BLaER1 (cell line): ENCODE results near the gene OPRD1.
"Not testable (repeated sequence)": the region's sequence is repeated elsewhere in the genome, so short reads cannot be mapped to it uniquely, and the experiment has no call there.

ENCODE experiments used
- H3K27ac ChIP-seq: shearing (Covaris generic); formaldehyde crosslinking; 2 replicates; pipeline ENCODE4 v1.8.1; 2022
- H3K27me3 ChIP-seq: shearing (Covaris generic); formaldehyde crosslinking; 2 replicates; pipeline ENCODE4 v1.8.1; 2022
- H3K36me3 ChIP-seq: shearing (Covaris generic); formaldehyde crosslinking; 2 replicates; pipeline ENCODE4 v1.8.1; 2022
- H3K4me1 ChIP-seq: shearing (Covaris generic); formaldehyde crosslinking; 2 replicates; pipeline ENCODE4 v1.8.1; 2022
- H3K4me2 ChIP-seq: shearing (Covaris generic); formaldehyde crosslinking; 2 replicates; pipeline ENCODE4 v1.8.1; 2022
- H3K4me3 ChIP-seq: shearing (Covaris generic); formaldehyde crosslinking; 2 replicates; pipeline ENCODE4 v1.8.1; 2022
- H3K9ac ChIP-seq: shearing (Covaris generic); formaldehyde crosslinking; 2 replicates; pipeline ENCODE4 v1.8.1; 2022
- H3K9me3 ChIP-seq: shearing (Covaris generic); formaldehyde crosslinking; 2 replicates; pipeline ENCODE4 v1.8.1; 2022
- H4K20me1 ChIP-seq: shearing (Covaris generic); formaldehyde crosslinking; 2 replicates; pipeline ENCODE4 v1.8.1; 2022
- Cebpa-rat ChIP-seq: shearing (Covaris generic); IDR thresholded peaks from 2 replicates; pipeline ENCODE4 v1.8.1; 2022

The OPRD1 gene

DNA sequence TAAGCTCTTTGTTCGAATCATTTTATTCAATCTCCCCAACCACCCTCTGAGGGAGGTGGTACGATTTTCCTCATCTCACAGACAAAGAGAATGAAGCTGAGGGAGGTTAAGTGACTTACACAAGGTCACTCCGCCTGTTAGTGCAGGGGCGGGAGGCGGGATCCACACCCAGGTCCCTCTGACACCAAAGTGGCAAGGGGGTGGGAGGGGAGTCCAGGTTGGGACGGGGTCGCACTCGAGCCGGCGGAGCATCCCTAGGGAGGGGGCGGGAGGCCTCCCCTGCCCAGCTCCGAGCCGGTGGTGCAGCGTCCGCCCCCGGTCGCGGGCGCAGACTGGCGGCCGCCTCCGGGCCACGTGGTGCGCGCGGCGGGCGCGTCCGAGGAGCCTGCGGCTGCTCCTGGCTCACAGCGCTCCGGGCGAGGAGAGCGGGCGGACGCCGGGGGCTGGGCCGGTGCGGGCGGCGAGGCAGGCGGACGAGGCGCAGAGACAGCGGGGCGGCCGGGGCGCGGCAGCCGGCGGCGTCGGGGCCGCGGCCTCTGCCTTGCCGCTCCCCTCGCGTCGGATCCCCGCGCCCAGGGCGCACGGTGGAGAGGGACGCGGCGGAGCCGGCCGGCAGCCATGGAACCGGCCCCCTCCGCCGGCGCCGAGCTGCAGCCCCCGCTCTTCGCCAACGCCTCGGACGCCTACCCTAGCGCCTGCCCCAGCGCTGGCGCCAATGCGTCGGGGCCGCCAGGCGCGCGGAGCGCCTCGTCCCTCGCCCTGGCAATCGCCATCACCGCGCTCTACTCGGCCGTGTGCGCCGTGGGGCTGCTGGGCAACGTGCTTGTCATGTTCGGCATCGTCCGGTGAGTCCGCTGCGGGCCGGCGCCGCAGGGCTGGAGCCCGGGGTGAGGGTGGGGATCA lies at the start of gene OPRD1:
Gene OPRD1, plus strand, starts transcription at position 405 of the 903 bp plus-strand sequence. Its CDS starts 214 bp downstream, at position 619.
- Histone ChIP-seq H3K27ac (no peak within 1 kb of the TSS), H3K4me1 (peaks cover 15% of the 10 kb centered on the region), H3K9ac (no peak within 1 kb of the TSS), H3K36me3 (no peaks in the 10 kb centered on the region), H3K27me3 (peaks cover 69% of the 10 kb centered on the region), H3K4me3 (no peak within 1 kb of the TSS), H3K9me3 (no peaks in the 10 kb centered on the region), H3K4me2 (peak within 1 kb of the TSS; percentile 39), H4K20me1 (peaks cover 20% of the 10 kb centered on the region; the same call in 1 of the 2 replicates)
- TF ChIP-seq Cebpa-rat = no peak

DNA sequence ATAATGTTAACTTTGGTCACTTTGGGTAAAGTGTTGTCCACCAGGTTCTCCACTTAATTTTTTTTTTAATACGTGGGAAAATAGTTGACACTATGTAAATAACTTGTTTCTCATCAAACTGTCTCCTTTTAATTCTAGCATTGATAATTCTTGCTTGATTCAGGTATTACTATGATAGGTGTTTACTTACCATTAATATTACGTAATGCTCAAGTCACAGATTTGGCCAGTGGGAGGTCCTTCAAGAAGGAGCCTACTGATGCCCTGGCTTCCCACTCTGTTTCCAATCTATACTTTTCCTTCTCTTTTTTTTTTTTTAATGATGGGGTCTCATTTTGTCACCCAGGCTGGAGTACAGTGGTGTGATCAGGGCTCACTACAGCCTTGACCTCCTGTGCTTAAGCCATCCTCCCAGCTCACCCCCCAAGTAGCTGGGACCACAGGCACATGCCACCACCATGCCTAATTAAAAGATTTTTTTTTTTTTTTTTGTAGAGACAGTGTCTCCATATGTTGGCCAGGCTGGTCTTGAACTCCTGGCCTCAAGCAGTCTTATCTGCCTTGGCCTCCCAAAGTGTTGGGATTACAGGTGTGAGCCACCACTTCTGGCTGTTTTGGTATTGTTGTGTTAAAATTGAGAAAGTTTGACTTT lies 45.3 kb upstream of the OPRD1 start:
- Histone ChIP-seq H4K20me1 (peaks cover 100% of the 10 kb centered on the region), H3K36me3 (peaks cover 87% of the 10 kb centered on the region), H3K4me3 (no peak overlapping the region)

DNA sequence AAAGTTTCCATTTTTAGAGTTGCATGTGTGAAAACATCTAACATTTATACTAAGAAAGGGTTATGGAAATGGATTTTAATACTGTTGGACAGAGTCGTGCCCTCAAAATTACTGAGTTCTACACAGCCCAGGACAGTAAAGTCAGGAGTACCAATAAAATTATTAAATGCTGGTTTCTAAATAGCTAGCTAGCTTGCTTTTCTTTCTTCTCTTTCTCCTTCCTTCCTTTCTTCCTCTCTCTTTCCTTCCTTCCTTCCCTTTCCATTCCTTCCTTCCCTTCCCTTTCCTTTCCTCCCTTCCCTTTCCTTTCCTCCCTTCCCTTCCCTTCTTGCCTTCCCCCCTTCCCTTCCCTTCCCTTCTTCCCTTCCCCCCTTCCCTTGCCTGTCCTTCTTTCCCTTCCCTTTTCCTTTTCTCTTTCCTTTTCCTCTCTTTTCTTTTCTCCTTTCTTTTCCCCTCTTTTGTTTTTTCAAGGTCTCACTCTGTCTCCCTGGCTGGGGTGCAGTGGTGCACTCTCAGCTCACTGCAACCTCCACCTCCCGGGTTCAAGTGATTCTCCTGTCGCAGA lies 41.3 kb upstream of the OPRD1 start:
- Histone ChIP-seq H3K36me3 (peaks cover 91% of the 10 kb centered on the region), H4K20me1 (peaks cover 100% of the 10 kb centered on the region), H3K9me3 (no peaks in the 10 kb centered on the region), H3K4me1 (peaks cover 9% of the 10 kb centered on the region), H3K27me3 (no peaks in the 10 kb centered on the region), H3K27ac (no peak overlapping the region), H3K4me3 (no peak overlapping the region), H3K9ac (no peak overlapping the region), H3K4me2 (no peak overlapping the region)
- TF ChIP-seq Cebpa-rat = no peak

More for the DNA sequence above, 45.3 kb upstream of the OPRD1 start:
- H3K9me3 ChIP-seq = no peaks in the 10 kb centered on the region
- TF ChIP-seq Cebpa-rat = no peak
- no peak overlapping the region for H3K4me2 ChIP-seq
- no peak overlapping the region for H3K9ac ChIP-seq
- H3K27ac ChIP-seq = no peak overlapping the region
- no peaks in the 10 kb centered on the region for H3K4me1 ChIP-seq
- no peaks in the 10 kb centered on the region for H3K27me3 ChIP-seq

DNA sequence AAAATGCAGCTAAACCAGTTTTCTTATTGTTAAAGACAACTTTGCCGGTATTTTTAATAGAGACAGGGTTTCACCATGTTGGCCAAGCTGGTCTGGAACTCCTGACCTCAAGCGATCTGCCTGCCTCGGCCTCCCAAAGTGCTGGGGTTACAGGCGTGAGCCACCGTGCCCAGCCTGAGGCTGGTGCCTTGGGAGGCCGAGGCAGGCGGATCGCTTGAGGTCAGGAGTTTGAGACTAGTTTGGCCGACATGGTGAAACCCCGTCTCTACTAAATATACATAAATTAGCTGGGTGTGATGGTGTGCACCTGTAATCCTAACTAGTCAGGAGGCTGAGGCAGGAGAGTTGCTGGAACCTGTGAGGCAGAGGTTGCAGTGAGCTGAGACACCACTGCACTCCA lies 40.0 kb upstream of the OPRD1 start:
- H3K4me3 ChIP-seq, H3K4me2 ChIP-seq, H3K27ac ChIP-seq, H3K27me3 ChIP-seq, H3K9me3 ChIP-seq, H3K4me1 ChIP-seq, H3K9ac ChIP-seq: not testable (repeated sequence)
- peaks cover 93% of the 10 kb centered on the region for H4K20me1 ChIP-seq
- H3K36me3 ChIP-seq = peaks cover 86% of the 10 kb centered on the region

DNA sequence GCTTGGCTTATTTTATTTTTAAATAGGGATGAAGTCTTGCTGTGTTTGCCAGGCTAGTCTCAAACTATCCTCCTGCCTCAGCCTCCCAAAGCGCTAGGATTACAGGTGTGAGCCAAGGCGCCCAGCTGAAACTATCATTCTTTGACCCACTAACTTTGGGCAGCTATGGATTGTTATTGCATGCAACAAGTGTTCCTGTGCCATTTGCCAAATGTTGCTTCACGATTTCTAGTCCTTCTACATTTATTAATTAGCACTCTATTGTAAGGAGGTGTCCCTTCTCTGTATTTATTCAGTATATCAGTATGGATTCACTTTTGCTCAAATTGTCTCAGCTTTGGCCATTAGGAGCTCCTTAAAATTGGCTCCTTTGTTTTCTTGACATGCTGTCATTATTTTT lies 38.9 kb upstream of the OPRD1 start:
- no peak overlapping the region for H3K27ac ChIP-seq
- H3K4me3 ChIP-seq = no peak overlapping the region
- H3K27me3 ChIP-seq = no peaks in the 10 kb centered on the region
- H4K20me1 ChIP-seq = peaks cover 81% of the 10 kb centered on the region
- H3K9me3 ChIP-seq = no peaks in the 10 kb centered on the region
- no peak overlapping the region for H3K4me2 ChIP-seq
- H3K36me3 ChIP-seq = peaks cover 75% of the 10 kb centered on the region
- peaks cover 9% of the 10 kb centered on the region for H3K4me1 ChIP-seq
- no peak for TF ChIP-seq Cebpa-rat
- H3K9ac ChIP-seq = no peak overlapping the region

DNA sequence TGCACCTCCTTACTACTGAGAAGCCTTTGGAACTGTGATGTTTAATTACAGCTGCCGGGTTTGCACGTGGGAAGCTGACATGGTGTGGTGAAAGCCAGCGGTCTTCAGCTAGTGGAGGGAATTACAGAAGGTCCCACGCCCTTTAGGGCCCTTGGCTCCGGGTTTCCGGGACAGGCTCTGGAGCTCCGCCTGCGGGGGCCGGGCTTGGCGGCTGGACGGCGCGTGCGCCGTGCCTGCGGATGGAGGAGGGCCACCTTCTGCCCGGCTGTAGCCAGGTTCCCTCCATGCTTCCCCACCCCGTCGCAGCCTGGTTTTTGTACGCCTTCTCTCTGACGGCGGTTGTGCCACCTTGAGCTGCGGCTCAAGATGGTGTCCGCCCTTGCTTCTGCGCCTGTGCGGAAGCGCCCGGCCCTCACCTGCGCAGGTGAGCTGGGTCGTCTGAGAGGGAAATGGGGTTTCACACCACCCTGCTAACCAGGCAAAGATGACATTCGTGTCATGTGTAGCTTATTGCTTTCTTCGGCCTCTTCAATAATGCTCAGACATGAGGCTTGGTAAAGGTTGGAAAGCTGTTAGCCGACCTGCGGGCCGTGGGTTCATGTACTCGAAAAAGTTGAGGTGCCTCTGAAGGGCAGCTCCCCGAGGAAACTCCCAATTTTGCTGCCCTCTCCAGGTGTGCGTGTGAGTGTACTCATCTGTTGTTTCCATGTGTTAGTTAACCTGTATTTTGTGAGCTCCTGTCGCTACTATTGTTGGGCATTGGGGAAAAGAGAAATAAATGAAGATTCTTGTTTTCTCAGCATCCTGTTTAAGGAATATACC lies 36.6 kb upstream of the OPRD1 start:
- 0 out of 2 replicates have a peak overlapping the region, but pooled peaks have one; percentile 34 for H3K4me3 ChIP-seq
- H3K36me3 ChIP-seq = peaks cover 58% of the 10 kb centered on the region
- no peak overlapping the region for H3K27ac ChIP-seq
- H3K4me2 ChIP-seq = peak overlapping the region; percentile 21; the same call in 1 of the 2 replicates
- no peak for TF ChIP-seq Cebpa-rat
- no peaks in the 10 kb centered on the region for H3K27me3 ChIP-seq
- H4K20me1 ChIP-seq = peaks cover 59% of the 10 kb centered on the region
- no peak overlapping the region for H3K9ac ChIP-seq
- H3K4me1 ChIP-seq = peaks cover 15% of the 10 kb centered on the region
- no peaks in the 10 kb centered on the region for H3K9me3 ChIP-seq

DNA sequence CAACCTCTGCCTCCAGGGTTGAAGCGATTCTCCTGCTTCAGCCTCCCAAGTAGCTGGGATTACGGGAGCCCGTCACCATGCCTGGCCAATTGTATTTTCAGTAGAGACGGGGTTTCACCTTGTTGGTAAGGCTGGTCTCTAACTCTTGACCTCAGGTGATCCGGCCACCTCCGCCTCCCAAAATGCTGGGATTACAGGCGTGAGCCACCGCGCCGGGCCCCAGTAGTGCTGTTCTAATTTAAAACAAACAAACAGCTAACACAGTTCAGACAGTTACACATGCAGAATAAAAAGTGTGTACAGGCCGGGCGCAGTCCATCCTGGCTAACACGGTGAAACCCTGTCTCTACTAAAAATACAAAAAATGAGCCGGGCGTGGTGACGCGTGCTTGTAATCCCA lies 35.6 kb upstream of the OPRD1 start:
- Histone ChIP-seq H3K27me3 (no peaks in the 10 kb centered on the region), H3K9ac (no peak overlapping the region), H3K4me1 (peaks cover 15% of the 10 kb centered on the region), H3K9me3 (no peaks in the 10 kb centered on the region), H3K27ac (no peak overlapping the region), H3K4me2 (no peak overlapping the region), H3K36me3 (peaks cover 48% of the 10 kb centered on the region), H3K4me3 (no peak overlapping the region), H4K20me1 (peaks cover 49% of the 10 kb centered on the region)
- no peak for TF ChIP-seq Cebpa-rat

DNA sequence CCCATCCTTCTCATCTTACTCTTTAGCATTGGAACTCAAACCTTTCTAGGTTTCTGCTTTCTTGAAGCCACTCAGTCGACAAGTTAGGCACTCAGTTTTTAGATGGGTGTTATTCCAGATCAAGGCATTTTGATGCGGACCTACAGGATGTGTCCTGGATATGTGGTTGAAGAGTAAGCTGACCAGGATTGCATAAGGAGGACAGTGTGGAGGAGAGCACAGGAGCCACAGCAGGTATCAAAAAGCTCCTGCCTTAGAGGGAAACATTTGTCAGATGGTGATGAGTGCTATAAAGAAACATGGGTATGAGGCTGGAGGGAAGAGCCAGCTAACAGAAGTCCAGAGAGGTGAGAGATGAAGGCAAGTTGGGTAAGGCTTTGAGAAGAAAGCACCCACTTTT lies 33.9 kb upstream of the OPRD1 start:
- H3K36me3 ChIP-seq = peaks cover 31% of the 10 kb centered on the region
- no peak overlapping the region for H3K4me2 ChIP-seq
- no peak overlapping the region for H3K27ac ChIP-seq
- H3K27me3 ChIP-seq = no peaks in the 10 kb centered on the region
- peaks cover 32% of the 10 kb centered on the region for H4K20me1 ChIP-seq
- H3K9me3 ChIP-seq = no peaks in the 10 kb centered on the region
- H3K9ac ChIP-seq = no peak overlapping the region
- no peak for TF ChIP-seq Cebpa-rat
- peaks cover 15% of the 10 kb centered on the region for H3K4me1 ChIP-seq
- no peak overlapping the region for H3K4me3 ChIP-seq

DNA sequence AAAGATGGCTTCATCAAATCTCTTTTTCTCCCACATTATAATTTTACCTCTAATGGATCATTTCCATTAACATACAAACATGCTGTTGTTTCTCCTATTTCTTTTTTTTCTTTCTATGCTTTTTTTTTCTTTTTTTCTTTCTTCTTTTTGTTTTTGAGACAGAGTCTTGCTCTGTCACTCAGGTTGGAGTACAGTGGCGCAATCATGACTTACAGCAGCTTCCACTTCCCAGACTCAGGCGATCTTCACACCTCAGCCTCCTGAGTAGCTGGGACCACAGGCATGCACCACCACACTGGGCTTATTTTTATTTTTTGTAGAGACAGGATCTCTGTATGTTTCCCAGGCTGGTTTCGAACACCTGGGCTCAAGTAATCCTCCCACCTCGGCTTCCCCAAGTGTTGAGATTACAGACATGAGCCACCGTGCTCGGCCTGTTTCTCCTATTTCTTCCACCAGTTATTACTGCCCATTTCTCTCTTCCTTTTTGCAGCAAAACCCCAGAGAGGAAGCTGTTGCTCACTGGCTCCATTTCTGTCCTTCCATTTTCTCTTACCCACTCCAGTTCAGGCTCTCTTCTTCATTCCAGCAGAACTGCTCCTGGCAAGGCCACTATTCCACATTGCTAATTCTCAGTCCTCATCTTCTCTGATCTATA lies 32.1 kb upstream of the OPRD1 start:
- no peaks in the 10 kb centered on the region for H3K9me3 ChIP-seq
- H3K4me1 ChIP-seq = peaks cover 12% of the 10 kb centered on the region
- peaks cover 14% of the 10 kb centered on the region for H4K20me1 ChIP-seq
- H3K4me2 ChIP-seq = no peak overlapping the region
- H3K9ac ChIP-seq = no peak overlapping the region
- no peak overlapping the region for H3K4me3 ChIP-seq
- no peak overlapping the region for H3K27ac ChIP-seq
- TF ChIP-seq Cebpa-rat = no peak
- no peaks in the 10 kb centered on the region for H3K27me3 ChIP-seq
- H3K36me3 ChIP-seq = peaks cover 15% of the 10 kb centered on the region
